ENCODE measurements around the gene FLVCR2. TPM values are rescaled to one million over a fixed set of nuclear protein-coding genes. Genes with fewer than 3 reads are reported as not detected.

Gene FLVCR2
- polyA plus RNA-seq, 1 of the 3 experiments (the other 2 are of a cell fraction), result 0.05 TPM

DNA sequence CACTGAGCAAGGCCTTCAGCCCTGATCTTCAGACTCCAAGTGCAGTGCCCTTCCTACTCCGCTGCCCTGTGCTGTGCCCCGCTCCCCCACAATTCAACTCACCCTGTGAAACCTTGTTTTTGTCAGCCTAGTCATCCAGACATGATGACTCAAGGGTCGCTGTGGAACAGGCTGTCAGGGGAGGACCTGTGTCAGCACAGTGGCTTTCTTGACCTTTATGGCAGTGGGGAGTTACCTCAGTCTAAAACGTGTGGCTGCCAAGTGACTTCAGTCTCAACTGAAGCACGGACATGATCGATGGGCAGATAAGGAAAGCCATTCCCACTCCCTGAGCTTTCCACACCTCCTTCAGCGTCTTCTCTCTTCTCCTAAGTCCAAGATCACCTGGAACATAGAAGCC lies 16.3 kb upstream of the FLVCR2 start:
- POLR2A ChIA-PET, result no interaction called here
- no peak overlapping the region for H3K4me3 ChIP-seq (ENCODE audit: low read depth in 2 of 2, low read length in 1 of 2)
- H4K20me1 ChIP-seq (ENCODE audit: insufficient read depth), result no peaks in the 10 kb centered on the region
- no peaks in the 10 kb centered on the region for H3K9me3 ChIP-seq
- no peak overlapping the region for H2AFZ ChIP-seq (ENCODE audit: low read depth)
- H3K4me1 ChIP-seq (ENCODE audit: control insufficient read depth in 1 of 2, insufficient read depth in 2 of 2, low read depth in 1 of 2, low read length in 1 of 2), result peaks cover 0 to 8% of the 10 kb centered on the region in 2 experiments; a peak in 1 of 4 replicates
- H3F3A ChIP-seq (replicated peaks; ENCODE audit: insufficient read depth), result no peaks in the 10 kb centered on the region
- TF ChIP-seq MXI1 (IDR thresholded peaks at IDR 0.05; ENCODE audit: low read depth, low read length), result no peak
- TF ChIP-seq GATA2 (CRISPR knock-in tag; IDR thresholded peaks at IDR 0.05), result no peak
- no peak for TF ChIP-seq ELF1 (IDR thresholded peaks at IDR 0.05)
- TF ChIP-seq RAD21 (IDR thresholded peaks at IDR 0.05; ENCODE audit: low read length), result no peak
- TF ChIP-seq ZBTB33 (IDR thresholded peaks at IDR 0.05; ENCODE audit: borderline replicate concordance, low read depth), result no peak
- no peak for TF ChIP-seq SMC3 (IDR thresholded peaks at IDR 0.05; ENCODE audit: low read depth, low read length)
- TF ChIP-seq TAF1 (IDR thresholded peaks at IDR 0.05; ENCODE audit: borderline replicate concordance, low read depth, low read length), result no peak
- TF ChIP-seq EZH2phosphoT487 (IDR thresholded peaks at IDR 0.05; ENCODE audit: borderline replicate concordance, low read depth), result no peak
- TF ChIP-seq CHD2 (IDR thresholded peaks at IDR 0.05; ENCODE audit: low read length, partially characterized antibody), result no peak
- TF ChIP-seq JUND (IDR thresholded peaks at IDR 0.05), result no peak
- TF ChIP-seq PBX3 (IDR thresholded peaks at IDR 0.05), result no peak
- TF ChIP-seq YY1 (IDR thresholded peaks at IDR 0.05; ENCODE audit: low read depth), result no peak
- H3K79me2 ChIP-seq (ENCODE audit: insufficient read depth), result no peaks in the 10 kb centered on the region
- H3K36me3 ChIP-seq (replicated peaks in 1 of 2; ENCODE audit: control insufficient read depth in 1 of 2, insufficient read depth in 2 of 2, low read length in 1 of 2), result no peaks in the 10 kb centered on the region
- no peak overlapping the region for H3K9ac ChIP-seq
- 25% methylated on average over 7 of the region's 7 CpGs for WGBS (ENCODE audit: low lambda C conversion rate)
- CTCF ChIA-PET, result interaction anchor here (0.8 to 6.6 kb wide), 17 partner anchors 13 to 258 kb away, joined by 3 to 113 read pairs (median 10); partner anchors contain the start of genes FLVCR2 and JDP2
- peaks cover 12% of the 10 kb centered on the region; the same call in 1 of the 2 replicates for H3K27me3 ChIP-seq (ENCODE audit: insufficient read depth)
- no peak overlapping the region for H3K4me2 ChIP-seq
- H3K9me2 ChIP-seq, result no peaks in the 10 kb centered on the region
- DNase-seq, result no peak
- no peak overlapping the region for H3K27ac ChIP-seq (ENCODE audit: low read depth in 2 of 2, low read length in 1 of 2)

DNA sequence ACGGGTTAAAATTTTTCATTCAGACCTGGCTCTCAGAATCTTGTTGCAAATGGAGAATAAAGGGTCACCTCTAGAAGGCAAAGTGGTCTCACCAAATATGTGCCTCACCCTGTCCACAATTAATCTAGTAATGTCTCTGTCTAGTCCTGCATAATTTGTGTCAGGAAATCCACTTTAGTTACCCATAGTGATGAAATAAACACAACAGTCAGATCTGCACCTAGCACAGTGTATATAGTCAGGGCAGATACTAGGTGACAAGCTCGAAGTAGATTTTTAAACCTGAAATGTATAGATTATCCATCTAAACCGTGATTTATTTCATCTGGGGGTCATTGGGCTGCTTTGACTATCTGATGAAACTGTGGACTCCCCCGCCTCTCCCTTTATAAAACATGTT lies 15.9 kb upstream of the FLVCR2 start:
- Histone ChIP-seq H3K9me2 (no peaks in the 10 kb centered on the region), H3K4me1 (ENCODE audit: control insufficient read depth in 1 of 2, insufficient read depth in 2 of 2, low read depth in 1 of 2, low read length in 1 of 2) (peaks cover 0 to 8% of the 10 kb centered on the region in 2 experiments; a peak in 1 of 4 replicates), H4K20me1 (ENCODE audit: insufficient read depth) (no peaks in the 10 kb centered on the region), H3K9ac (no peak overlapping the region), H3K4me2 (no peak overlapping the region), H2AFZ (ENCODE audit: low read depth) (no peak overlapping the region), H3K9me3 (no peaks in the 10 kb centered on the region), H3F3A (replicated peaks; ENCODE audit: insufficient read depth) (no peaks in the 10 kb centered on the region), H3K27ac (ENCODE audit: low read depth in 2 of 2, low read length in 1 of 2) (no peak overlapping the region), H3K4me3 (ENCODE audit: low read depth in 2 of 2, low read length in 1 of 2) (no peak overlapping the region), H3K79me2 (ENCODE audit: insufficient read depth) (no peaks in the 10 kb centered on the region), H3K36me3 (replicated peaks in 1 of 2; ENCODE audit: control insufficient read depth in 1 of 2, insufficient read depth in 2 of 2, low read length in 1 of 2) (no peaks in the 10 kb centered on the region), H3K27me3 (ENCODE audit: insufficient read depth) (peaks cover 12% of the 10 kb centered on the region; the same call in 1 of the 2 replicates)
- TF ChIP-seq FOXJ3 (CRISPR knock-in tag; IDR thresholded peaks at IDR 0.05) (no peak), EP300 (IDR thresholded peaks at IDR 0.05; ENCODE audit: borderline replicate concordance in 1 of 2, low read depth in 1 of 2, low read length in 1 of 2) (no peak), ZBTB33 (IDR thresholded peaks at IDR 0.05; ENCODE audit: borderline replicate concordance, low read depth) (no peak), CHD2 (IDR thresholded peaks at IDR 0.05; ENCODE audit: low read length, partially characterized antibody) (no peak), EZH2phosphoT487 (IDR thresholded peaks at IDR 0.05; ENCODE audit: borderline replicate concordance, low read depth) (no peak)
- WGBS (ENCODE audit: low lambda C conversion rate), result 41% methylated on average over 4 of the region's 4 CpGs
- DNase-seq, result no peak
- ChIA-PET POLR2A (no interaction called here), CTCF (interaction anchor here (0.8 to 6.6 kb wide), 8 partner anchors 12 to 259 kb away, joined by 3 to 113 read pairs (median 14); partner anchors contain the start of gene FLVCR2)

Measured in SK-N-SH (cell line).